Adrenal gland (tissue), 12 donors: Measurements from ENCODE around the gene NEDD9. TPM values are rescaled to one million over a fixed set of nuclear protein-coding genes. Genes with fewer than 3 reads are reported as not detected.

Experiments used
- DNase-seq, 7 donors: peaks; one replicate each; pipeline ENCODE4 v3.0.0-alpha.2; 2019 to 2020
- H3K27ac ChIP-seq, 5 donors: fragments of 200-600 bp; sonication (generic) in 4 of 5; 1 replicate in 3 of 5; 2 replicates in 2 of 5; pipeline versions ENCODE4 v1.5.1 to v1.8.0; 2016 to 2020; ENCODE audit warnings: mild to moderate bottlenecking in 1 of 5
- H3K27me3 ChIP-seq: fragments of 200-600 bp; 2 replicates; pipeline ENCODE4 v1.8.0; 2021
- H3K36me3 ChIP-seq, 2 donors: fragments of 200-600 bp; replicated peaks in 1 of 2; 1 replicate in 1 of 2; 2 replicates in 1 of 2; pipeline versions ENCODE4 v1.5.1 to v1.8.0; 2018 to 2022
- H3K4me1 ChIP-seq, 2 donors: fragments of 200-600 bp; replicated peaks in 1 of 2; 1 replicate in 1 of 2; 2 replicates in 1 of 2; pipeline versions ENCODE4 v1.5.1 to v1.8.0; 2018 to 2021
- H3K4me3 ChIP-seq, 4 donors: fragments of 200-600 bp; sonication (generic) in 3 of 4; one replicate each; pipeline ENCODE4 v1.5.1; 2016 to 2018
- H3K9me3 ChIP-seq, 3 donors: fragments of 200-600 bp; sonication (generic) in 1 of 3; replicated peaks in 1 of 3; 1 replicate in 2 of 3; 2 replicates in 1 of 3; pipeline versions ENCODE4 v1.5.1 to v1.8.0; 2016 to 2021
- POLR2A ChIP-seq, 2 donors: fragments of 450-650 bp; IDR thresholded peaks; one replicate each; pipeline ENCODE4 v1.6.1; 2017; ENCODE audit warnings: antibody characterized with exemption in 2 of 2, mild to moderate bottlenecking in 2 of 2, moderate library complexity in 1 of 2
- WGBS, 4 donors: extraction: QIAGEN DNeasy Blood & Tissue Kit in 2 of 4; methylation state at CpG; one replicate each; pipeline versions ENCODE4 v1.1.5 to v1.1.7; 2013 to 2017; 5-methylcytosine and 5-hydroxymethylcytosine counted together
- intact Hi-C, 2 donors: fragments of 100-400 bp; cut with DNase I; formaldehyde crosslinking; loops; one replicate each; pipeline versions ENCODE4 v1.14.1 to v1.15.0; 2022 to 2023
- polyA plus RNA-seq, 3 donors: library from polyadenylated mRNA; stranded (reverse); fragments of 200-250 nt in 2 of 3; fragments of 350-450 nt in 1 of 3; fragmentation: Illumina TruSeq in 1 of 3; extraction: RNeasy Lipid Tissue Mini Kit (QIAGEN cat#74804) in 1 of 3; gene quantifications; one replicate each; pipeline ENCODE4 v1.2.3, GENCODE V29; 2013 to 2014
- total RNA-seq, 9 donors: library from RNA; depleted of rRNA in 4 of 9; stranded (reverse); fragments of >200 nt in 4 of 9; fragments of 120-200 nt in 1 of 9; fragmentation: NEBNext Ultra II Directional in 1 of 9; extraction: Animal tissue kit (Norgen Biotek cat#: 25700) in 1 of 9; gene quantifications; one replicate each; pipeline versions ENCODE4 v1.1.0 to v1.2.4, GENCODE V29; 2013 to 2023
- TF ChIP-seq, protein P1 (sequence below), 6 experiments: fragments of 450-650 bp in 4 of 6; fragments of 200-600 bp in 2 of 6; sonication (generic) in 1 of 6; IDR thresholded peaks; 1 replicate in 5 of 6; 2 replicates in 1 of 6; pipeline versions ENCODE4 v1.5.1 to v1.8.0; 2016 to 2021; ENCODE audit warnings: antibody characterized with exemption in 6 of 6, mild to moderate bottlenecking in 2 of 6, moderate library complexity in 1 of 6
- donor health status: healthy with polysubstance abuse.
- donor health status: Bipolar disorder and iron deficiency.
- donor health status: DM: yes; HTN: yes; CAD: no.
- donor health status: DM: no; HTN: no; CAD: no.
- donor health status: DM: no; HTN: no; CAD: no.
- donor health status: DM: yes; HTN: yes; CAD: no.

The NEDD9 gene
- total and polyA plus RNA-seq, 12 donors = 6.6 to 47.9 (median 13.5) TPM

DNA sequence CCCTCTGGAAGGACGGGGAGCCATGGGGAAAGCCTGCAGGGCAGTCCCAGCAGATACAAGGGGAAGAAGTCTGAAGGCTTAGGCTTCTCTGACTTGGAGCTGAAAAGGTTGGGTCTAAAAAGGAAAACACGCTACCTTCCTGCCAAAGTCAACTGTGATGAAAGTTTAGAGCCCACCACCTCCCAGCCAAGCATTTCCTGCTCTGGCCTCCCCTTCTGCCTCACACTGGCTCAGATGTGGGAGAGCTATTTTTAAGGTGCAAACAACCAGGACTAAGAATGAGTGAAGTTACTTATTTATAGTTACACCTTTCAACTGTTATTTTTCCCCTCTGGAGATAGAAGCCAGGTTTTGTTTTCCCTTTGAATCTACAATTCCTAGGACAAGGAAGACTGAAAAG is 21.2 kb downstream of the NEDD9 start:
- no peaks in the 10 kb centered on the region for H3K27me3 ChIP-seq
- DNase-seq = no peak
- peaks cover 6 to 24% of the 10 kb centered on the region in 2 donors for H3K4me1 ChIP-seq
- H3K9me3 ChIP-seq = no peaks in the 10 kb centered on the region
- WGBS, 4 donors = 77 to 85% (median 84%) methylated on average over 2 of the region's 2 CpGs
- TF ChIP-seq, protein P1, sequence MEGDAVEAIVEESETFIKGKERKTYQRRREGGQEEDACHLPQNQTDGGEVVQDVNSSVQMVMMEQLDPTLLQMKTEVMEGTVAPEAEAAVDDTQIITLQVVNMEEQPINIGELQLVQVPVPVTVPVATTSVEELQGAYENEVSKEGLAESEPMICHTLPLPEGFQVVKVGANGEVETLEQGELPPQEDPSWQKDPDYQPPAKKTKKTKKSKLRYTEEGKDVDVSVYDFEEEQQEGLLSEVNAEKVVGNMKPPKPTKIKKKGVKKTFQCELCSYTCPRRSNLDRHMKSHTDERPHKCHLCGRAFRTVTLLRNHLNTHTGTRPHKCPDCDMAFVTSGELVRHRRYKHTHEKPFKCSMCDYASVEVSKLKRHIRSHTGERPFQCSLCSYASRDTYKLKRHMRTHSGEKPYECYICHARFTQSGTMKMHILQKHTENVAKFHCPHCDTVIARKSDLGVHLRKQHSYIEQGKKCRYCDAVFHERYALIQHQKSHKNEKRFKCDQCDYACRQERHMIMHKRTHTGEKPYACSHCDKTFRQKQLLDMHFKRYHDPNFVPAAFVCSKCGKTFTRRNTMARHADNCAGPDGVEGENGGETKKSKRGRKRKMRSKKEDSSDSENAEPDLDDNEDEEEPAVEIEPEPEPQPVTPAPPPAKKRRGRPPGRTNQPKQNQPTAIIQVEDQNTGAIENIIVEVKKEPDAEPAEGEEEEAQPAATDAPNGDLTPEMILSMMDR (IDR thresholded peaks at IDR 0.05) = no peak
- TF ChIP-seq POLR2A (IDR thresholded peaks at IDR 0.05) = no peak
- no peak overlapping the region for H3K4me3 ChIP-seq
- intact Hi-C loops = no loop called here
- H3K27ac ChIP-seq = peak overlapping the region in 1 of 5 donors; percentile 27
- peaks cover 0 to 5% of the 10 kb centered on the region in 2 donors for H3K36me3 ChIP-seq

DNA sequence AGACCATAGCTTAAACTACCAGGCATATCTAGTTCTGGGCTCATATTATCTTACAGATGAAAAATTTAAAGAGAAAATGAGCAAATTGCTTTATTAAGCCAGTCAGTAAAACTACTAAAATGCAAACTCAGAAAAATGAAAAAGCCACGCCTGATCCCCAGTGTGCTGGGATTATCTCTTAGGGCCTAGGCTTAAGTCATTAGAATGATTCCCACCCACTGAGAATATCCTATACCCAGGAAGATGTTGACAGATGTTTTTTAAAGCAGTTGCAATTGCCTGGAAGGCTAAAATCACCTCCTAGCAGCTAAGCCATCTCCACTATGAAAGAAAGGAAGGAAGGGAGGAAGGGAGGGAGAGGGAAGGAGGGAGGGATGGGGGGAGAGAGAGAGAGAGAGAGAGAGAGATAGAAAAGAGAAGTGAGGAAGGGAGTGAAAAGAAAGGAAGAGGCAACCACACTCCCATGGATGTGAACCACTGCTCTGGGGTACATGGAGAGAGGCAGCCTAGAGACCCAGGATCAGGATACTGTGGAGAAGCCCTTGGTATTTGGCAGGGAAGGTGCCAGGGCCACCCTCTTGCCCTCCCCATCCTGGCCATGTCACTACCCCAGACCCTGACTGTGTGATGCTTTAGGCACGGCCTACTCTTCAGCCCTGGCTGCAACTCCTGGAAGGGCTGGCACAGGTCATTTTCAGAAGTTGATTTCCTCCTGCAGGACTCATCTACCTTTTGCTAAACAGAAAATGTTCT is 21.9 kb downstream of the NEDD9 start:
- no peak for DNase-seq
- intact Hi-C loops = no loop called here
- TF ChIP-seq, protein P1 (IDR thresholded peaks at IDR 0.05) = no peak
- no peak for TF ChIP-seq POLR2A (IDR thresholded peaks at IDR 0.05)
- no peak overlapping the region for H3K4me3 ChIP-seq
- peak overlapping the region in 1 of 5 donors; percentile 27 for H3K27ac ChIP-seq
- peaks cover 0 to 5% of the 10 kb centered on the region in 2 donors for H3K36me3 ChIP-seq
- H3K27me3 ChIP-seq = no peaks in the 10 kb centered on the region
- 84 to 93% (median 87%) methylated on average over 2 of the region's 2 CpGs for WGBS, 4 donors
- peaks cover 3 to 26% of the 10 kb centered on the region in 2 donors for H3K4me1 ChIP-seq
- no peaks in the 10 kb centered on the region for H3K9me3 ChIP-seq

DNA sequence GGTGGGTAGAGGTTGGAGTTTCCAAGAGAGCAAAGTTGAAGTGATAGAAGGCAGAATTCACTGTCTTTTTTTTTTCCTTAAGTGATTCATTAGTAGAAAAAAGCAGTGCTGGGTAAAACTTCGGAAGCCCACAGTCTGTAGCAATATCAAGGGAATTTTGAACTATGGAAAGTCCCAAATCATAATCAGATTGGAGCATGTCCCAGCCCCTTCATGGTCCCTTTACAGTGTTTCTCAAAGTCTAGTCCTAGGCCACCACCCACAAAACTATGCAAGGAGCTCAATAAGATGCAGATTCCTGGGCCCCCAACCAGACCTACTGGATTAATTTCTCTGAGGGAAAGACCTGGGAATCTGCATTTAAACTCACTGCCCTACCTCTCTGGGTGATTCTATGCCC is 22.6 kb downstream of the NEDD9 start:
- H3K27ac ChIP-seq = no peak overlapping the region
- H3K4me1 ChIP-seq = peaks cover 0 to 26% of the 10 kb centered on the region in 2 donors
- no peaks in the 10 kb centered on the region for H3K27me3 ChIP-seq
- H3K9me3 ChIP-seq = no peaks in the 10 kb centered on the region
- peaks cover 0 to 5% of the 10 kb centered on the region in 2 donors for H3K36me3 ChIP-seq
- WGBS, 4 donors = 28 to 59% (median 43%) methylated on average over 1 of the region's 1 CpG
- intact Hi-C loops = no loop called here
- TF ChIP-seq, protein P1 (IDR thresholded peaks at IDR 0.05) = no peak
- no peak for TF ChIP-seq POLR2A (IDR thresholded peaks at IDR 0.05)
- DNase-seq = no peak
- no peak overlapping the region for H3K4me3 ChIP-seq

DNA sequence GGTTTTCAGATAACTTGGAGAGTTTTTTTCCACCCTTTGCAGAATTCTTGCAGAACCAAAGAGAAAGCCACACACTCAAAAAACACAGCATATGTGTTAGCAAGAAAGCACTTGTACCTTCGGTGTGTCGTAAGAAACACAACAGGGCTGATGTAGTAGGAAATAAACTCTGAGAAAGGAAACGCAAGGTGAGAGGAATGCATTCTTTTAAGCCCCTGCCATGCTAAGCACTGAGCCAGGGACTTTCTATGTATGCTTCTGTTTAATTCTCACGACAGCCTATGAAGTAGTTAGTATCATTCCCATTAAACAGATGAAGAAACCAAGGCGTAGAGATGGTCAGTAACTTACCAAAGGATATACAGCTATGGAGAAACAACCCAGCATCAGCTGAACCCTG is 23.1 kb downstream of the NEDD9 start:
- TF ChIP-seq POLR2A (IDR thresholded peaks at IDR 0.05) = no peak
- intact Hi-C loops = no loop called here
- H3K27ac ChIP-seq = no peak overlapping the region
- H3K4me3 ChIP-seq = no peak overlapping the region
- no peaks in the 10 kb centered on the region for H3K9me3 ChIP-seq
- 86 to 93% (median 92%) methylated on average over 5 of the region's 5 CpGs for WGBS, 4 donors
- no peak for DNase-seq
- peaks cover 0 to 26% of the 10 kb centered on the region in 2 donors for H3K4me1 ChIP-seq
- H3K36me3 ChIP-seq = peaks cover 0 to 5% of the 10 kb centered on the region in 2 donors
- no peaks in the 10 kb centered on the region for H3K27me3 ChIP-seq

DNA sequence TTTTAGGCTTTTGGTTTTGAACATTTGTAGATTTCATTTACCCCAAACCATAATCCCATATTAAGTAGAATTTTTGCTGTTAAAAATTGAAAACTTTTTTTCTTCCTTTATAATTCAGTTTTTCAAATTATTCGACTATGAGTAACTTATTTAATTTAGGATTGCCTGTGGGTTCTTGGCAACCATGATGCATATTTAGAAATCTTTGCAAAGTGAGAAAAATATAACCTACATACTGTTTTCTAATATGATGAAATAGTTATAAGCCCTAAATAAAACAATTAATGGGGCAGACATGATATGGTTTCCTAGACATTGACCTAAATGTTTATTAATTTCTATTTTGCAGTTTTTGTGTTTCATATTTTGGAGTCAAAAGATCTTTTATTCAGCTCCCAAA is 23.6 kb downstream of the NEDD9 start:
- intact Hi-C loops = no loop called here
- Histone ChIP-seq H3K4me1 (peaks cover 0 to 26% of the 10 kb centered on the region in 2 donors), H3K4me3 (no peak overlapping the region), H3K9me3 (no peaks in the 10 kb centered on the region), H3K36me3 (peaks cover 0 to 5% of the 10 kb centered on the region in 2 donors), H3K27ac (no peak overlapping the region), H3K27me3 (no peaks in the 10 kb centered on the region)
- no peak for DNase-seq
- 85 to 90% (median 87%) methylated on average over 1 of the region's 1 CpG for WGBS, 4 donors
- TF ChIP-seq, protein P1 (IDR thresholded peaks at IDR 0.05) = no peak
- no peak for TF ChIP-seq POLR2A (IDR thresholded peaks at IDR 0.05)
